NB4 (cell line): ENCODE measurements around the gene GYS1.
"Not testable (repeated sequence)": the region's sequence is repeated elsewhere in the genome, so short reads cannot be mapped to it uniquely, and the experiment has no call there.

Source experiments
- MAX ChIP-seq: IDR thresholded peaks from 2 replicates; pipeline ENCODE4 v1.6.1; 2011; ENCODE audit warnings: low read depth, low read length
- MYC ChIP-seq: IDR thresholded peaks from 2 replicates; pipeline ENCODE4 v1.6.1; 2011; ENCODE audit warnings: low read depth, low read length
- TF ChIP-seq, protein P1 (sequence below): IDR thresholded peaks from one replicate; pipeline ENCODE4 v1.5.1; 2012; ENCODE audit warnings: low read depth, low read length

- TF ChIP-seq, protein P1, sequence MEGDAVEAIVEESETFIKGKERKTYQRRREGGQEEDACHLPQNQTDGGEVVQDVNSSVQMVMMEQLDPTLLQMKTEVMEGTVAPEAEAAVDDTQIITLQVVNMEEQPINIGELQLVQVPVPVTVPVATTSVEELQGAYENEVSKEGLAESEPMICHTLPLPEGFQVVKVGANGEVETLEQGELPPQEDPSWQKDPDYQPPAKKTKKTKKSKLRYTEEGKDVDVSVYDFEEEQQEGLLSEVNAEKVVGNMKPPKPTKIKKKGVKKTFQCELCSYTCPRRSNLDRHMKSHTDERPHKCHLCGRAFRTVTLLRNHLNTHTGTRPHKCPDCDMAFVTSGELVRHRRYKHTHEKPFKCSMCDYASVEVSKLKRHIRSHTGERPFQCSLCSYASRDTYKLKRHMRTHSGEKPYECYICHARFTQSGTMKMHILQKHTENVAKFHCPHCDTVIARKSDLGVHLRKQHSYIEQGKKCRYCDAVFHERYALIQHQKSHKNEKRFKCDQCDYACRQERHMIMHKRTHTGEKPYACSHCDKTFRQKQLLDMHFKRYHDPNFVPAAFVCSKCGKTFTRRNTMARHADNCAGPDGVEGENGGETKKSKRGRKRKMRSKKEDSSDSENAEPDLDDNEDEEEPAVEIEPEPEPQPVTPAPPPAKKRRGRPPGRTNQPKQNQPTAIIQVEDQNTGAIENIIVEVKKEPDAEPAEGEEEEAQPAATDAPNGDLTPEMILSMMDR, result not testable (repeated sequence)
- TF ChIP-seq MYC, MAX: not testable (repeated sequence)
These were observed 49.6 kb upstream of the GYS1 start for GRCh38 chr19:49042666-49043065.
